NCI-H345 treated with DMSO at 0.1 percent for 48 hours (cell line): ENCODE measurements around the gene PNPLA3.

Experiments used
- DNase-seq: peaks from one replicate; lab custom pipeline; 2025; ENCODE audit not compliant: unreplicated experiment; lab: John Stamatoyannopoulos, UW

The PNPLA3 gene

DNA sequence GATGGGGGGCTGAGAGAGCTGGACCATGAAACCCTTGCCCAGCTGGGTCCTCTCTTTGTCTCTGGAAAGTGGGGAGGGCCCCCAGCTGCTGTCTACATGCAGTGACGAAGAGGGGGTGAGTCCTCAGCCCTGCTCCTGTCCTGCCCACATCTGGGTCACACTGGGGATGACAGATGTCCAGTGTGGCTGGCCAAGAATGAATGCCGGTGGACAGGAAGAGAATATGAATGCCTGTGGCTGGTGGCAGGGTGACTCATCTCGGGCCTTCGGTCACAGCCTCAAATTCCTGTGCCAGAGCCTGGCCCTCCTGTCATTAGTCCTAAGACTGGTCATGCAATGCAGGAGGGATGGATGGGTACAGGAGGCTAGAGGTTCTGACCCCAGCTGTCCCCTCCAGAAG is 2.2 kb upstream of the PNPLA3 start:
- DNase-seq = no peak

DNA sequence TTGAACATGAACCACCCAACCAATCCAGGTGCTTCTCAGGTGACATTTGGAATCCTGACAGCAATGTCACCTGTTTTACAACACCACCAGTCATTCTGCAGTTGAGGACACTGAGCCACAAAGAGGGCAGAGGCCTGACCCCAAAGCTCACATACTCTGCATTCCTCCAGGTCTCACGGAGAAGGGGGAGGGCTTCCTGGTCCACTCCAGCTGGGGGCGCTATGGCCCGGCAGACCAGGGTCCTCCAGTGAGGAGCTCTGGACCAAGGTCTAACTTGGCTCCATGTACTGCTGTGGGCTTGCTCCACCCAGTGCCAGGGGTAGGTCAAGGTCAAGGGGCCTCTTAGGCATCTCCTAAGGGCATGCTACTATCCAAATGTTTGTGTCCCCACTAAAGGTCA is 1.5 kb upstream of the PNPLA3 start:
- no peak for DNase-seq

DNA sequence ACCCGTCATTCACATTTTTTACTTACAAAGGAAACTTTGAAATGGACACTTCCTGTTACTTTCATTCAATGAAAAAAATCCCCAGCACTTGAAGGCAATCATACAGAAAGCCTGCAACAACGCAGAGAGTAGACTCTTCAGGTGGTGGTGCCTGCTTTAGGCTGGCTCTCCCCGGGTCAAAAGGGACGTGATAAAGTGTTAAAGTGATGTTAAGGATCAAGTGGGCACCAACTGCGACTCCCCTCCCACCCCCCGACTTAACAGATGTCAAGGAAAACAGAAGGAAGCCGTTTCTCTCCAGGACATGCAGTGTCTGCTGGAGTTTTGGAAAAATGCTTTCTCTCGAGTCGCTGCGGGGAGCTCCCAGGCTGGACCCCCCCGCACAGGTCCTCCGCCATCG is 414 bp upstream of the PNPLA3 start:
- no peak for DNase-seq

DNA sequence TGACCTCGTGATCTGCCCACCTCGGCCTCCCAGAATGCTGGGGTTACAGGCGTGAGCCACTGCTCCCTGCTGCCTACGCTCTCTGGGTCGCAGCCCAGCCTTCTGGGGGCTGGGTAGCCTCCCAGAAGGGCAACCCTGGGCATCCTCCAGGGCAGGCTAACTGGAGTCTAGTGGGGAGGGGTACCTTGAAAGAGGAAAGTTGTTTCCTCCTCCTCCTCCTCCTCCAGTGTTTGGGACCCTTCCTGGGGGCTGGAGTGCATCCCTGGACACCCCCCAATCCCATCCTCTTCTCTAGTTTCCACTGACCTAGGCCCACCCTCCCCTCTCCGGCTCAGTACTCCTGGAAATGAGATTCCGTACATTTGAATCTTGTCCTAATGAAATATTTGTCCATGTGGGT is 1.3 kb downstream of the PNPLA3 start:
- DNase-seq = no peak

DNA sequence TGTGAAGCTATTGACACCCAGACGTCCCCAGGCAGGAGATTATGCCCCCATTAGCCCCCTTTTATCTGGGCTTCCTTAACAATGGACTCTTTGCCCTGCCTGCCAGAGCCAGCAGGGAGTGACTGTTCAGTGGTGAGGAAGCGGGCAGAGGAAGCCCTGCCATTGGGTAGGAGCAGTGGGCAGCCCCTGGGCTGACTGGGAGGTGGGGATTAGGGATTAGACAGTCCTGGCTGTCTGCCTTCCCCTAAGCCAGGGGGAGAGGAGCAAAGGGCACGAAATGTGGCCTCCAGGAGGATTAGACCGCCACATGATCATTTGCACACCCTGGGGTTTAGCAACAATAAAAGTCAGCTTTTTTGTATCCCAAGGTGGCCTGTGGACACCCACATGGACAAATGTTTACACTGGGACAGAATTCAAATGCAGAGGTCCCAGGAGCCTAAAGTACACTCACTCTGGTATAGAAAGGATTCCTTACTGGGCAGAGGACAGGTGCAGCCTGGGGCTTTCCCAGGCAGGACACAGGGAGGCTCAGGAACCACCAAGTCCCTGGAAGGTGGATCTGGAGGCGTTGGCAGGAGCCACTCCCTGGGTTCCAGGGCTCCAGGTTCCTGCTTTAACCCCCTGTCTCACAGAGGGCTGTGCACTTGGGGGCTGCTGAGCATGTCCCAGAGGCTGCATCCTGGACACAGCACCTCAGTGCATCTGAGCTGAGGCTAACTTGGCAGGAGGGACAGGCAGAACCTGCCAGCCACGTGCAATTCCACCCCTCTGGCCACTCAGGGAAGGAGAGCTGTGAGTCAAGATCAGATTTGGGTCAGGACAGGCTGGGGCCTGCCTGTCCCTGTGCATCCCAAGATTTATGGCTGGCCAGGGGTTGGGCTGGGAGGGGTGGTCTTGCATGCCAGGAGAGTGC is 2.1 kb downstream of the PNPLA3 start:
- DNase-seq = no peak

DNA sequence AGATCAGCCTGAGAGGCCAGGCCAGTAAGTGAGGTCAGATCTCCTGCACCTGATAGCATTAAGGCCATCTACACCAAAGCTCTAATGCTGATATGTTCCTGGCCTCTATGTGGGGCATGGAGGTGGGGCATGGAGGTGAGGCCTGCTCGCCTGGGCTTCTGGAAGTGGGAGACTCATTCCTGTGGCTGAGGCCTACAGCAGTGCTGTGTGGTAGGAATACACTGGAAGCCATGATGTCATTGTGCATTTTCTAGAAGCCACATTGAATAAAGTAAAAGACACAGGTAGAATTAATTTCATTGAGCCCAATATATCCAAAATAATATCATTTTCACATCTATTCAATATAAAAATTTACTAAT is 2.7 kb downstream of the PNPLA3 start:
- DNase-seq = no peak

DNA sequence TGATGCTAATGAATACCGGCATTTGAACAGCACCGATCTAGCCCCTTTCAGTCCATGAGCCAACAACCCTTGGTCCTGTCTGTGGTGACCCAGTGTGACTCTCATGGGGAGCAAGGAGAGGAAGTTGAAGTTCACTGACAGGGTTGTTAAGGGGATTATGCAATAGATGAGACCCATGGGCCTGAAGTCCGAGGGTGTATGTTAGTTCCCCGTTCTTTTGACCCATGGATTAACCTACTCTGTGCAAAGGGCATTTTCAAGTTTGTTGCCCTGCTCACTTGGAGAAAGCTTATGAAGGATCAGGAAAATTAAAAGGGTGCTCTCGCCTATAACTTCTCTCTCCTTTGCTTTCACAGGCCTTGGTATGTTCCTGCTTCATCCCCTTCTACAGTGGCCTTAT is 4.9 kb downstream of the PNPLA3 start:
- DNase-seq = no peak

DNA sequence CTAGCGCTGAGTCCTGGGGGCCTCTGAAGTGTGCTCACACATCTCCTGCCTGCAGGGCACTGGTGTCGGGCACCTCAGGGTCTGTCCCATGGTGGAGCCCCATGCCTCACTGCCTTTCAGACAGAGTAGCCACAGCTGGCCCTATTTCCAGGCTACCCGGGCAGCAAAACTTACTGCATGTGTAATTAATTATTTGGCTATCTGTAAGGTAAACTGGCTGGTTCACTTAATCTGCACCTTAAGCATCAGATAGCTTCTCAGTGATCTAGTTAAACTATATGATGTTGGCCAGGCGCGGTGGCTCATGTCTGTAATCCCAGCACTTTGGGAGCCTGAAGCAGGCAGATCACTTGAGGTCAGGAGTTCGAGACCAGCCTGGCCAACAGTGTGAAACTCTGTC is 5.3 kb downstream of the PNPLA3 start:
- DNase-seq = no peak

DNA sequence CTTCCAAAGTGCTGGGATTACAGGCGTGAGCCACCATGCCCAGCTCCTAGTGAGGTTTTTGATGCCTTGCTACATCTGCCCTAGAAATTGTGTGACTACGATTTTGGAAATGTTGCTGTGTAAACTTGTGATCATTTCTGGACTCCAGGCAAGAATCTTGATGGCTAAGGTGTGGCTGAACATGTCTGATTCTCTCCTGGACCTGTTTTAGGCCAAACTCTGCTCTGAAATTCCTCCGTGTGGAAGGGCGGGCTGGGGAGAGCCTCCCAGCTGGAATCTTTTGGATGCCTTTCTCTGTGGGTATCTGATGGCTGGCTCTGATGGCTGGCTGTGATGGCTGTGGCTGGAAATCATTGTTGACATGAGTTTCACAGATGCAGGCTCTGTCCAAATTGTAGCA is 8.2 kb downstream of the PNPLA3 start:
- DNase-seq = no peak

DNA sequence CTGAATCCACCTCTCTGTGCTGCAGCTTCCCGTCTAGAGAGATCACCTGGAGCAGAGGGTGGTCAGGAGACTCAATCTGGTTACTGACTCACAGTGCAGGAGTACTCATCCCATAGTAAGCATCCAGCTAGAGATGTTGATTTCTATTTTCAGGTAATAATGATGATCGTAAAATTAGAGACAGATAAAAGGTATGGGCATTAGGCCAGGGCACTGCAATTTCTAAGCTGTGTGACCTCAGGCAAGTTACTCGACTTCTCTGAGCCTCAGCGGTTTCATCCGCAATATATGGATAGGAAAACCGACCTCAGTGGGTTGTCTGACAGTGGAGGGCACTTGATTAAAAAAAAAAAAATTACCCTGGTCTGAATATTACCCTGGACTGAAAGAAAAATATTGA is 17.8 kb downstream of the PNPLA3 start:
- no peak for DNase-seq

DNA sequence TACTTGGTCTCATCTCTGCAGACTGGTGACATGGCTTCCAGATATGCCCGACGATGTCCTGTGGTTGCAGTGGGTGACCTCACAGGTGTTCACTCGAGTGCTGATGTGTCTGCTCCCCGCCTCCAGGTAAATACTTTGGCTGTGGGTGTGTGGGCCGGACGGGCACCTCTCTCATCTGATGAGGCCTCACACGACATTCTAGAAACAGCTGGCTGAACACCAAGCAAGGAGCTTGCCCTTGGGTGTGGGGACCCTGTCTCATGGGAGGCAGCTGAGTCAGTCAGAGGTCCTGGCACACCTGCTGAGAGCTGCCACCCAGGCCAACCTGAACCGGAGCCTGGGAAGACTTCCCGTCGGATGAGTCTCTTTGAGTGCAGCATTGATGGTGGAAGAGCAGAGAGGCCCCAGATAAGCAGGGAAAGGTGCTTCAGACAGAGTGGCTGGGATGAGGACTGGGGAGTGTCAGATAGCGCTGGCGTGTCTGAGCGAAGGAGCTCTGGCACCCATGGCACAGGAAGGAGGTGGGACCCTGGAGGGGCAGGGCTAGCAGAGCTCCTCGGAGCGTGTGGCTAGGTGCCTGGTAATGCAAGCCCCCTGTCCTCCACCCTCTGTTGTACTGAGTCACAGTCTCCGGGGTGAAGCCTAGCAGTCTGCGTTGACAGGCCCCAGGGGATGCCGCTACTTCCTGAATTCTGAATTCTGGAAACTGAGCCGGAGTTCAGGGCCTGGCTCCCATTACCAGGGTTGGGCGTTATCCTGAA is 21.2 kb downstream of the PNPLA3 start:
- DNase-seq = no peak

DNA sequence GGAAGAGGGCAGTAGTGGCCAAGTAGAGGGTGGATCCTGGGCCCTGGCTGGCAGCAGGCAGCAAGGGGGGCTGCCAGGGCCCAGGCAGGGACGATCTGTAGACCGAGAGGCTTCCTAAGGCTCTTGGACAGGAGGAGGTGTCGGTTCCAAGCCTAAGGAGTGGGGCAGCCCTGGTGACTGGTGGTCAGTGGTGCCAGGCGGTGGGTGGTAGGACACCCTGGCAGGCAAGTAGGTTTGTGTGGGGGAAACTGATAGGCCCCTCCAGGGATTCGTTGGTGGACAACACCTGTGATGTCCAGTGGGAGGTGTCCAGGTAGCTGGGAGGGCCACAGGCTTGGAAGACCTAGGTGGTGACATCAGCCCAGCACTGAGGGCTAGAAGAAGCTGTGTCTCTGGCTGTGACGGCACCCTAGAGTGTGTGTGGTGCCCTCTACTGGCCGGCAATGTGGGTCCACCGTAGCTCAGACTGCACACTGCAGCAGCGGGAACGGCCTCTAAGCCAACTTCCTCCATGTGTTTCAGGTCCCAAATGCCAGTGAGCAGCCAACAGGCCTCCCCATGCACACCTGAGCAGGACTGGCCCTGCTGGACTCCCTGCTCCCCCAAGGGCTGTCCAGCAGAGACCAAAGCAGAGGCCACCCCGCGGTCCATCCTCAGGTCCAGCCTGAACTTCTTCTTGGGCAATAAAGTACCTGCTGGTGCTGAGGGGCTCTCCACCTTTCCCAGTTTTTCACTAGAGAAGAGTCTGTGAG is 22.2 kb downstream of the PNPLA3 start:
- DNase-seq = no peak

DNA sequence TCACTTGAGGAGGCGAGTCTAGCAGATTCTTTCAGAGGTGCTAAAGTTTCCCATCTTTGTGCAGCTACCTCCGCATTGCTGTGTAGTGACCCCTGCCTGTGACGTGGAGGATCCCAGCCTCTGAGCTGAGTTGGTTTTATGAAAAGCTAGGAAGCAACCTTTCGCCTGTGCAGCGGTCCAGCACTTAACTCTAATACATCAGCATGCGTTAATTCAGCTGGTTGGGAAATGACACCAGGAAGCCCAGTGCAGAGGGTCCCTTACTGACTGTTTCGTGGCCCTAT is 22.7 kb downstream of the PNPLA3 start:
- no peak for DNase-seq

DNA sequence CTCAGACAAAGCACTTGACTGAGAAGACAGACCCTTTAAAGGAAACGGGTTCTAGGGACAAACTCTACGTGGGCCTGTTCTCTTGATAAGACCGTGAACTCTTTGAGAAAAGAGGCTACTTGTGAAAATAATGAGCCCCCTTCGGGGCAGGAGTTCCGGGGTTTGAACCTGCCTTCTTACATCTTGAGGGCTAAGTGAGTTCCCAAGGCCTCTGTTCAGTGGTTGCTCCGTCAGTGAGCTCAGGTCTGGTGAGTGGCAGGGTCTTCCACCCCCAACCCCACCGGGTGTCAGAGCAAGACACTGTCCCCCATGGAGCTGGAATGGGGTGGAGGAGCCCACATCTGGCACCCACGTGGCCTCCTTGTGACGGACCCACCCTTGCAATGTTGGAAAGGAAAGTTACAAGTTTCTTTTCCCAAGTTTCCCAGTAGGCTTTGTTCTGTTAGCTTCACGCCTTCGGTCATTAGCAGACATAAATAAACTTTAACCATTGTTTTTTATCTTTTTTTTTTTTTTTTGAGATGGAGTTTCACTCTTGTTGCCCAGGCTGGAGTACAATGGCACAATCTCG is 25.3 kb downstream of the PNPLA3 start:
- DNase-seq = no peak

DNA sequence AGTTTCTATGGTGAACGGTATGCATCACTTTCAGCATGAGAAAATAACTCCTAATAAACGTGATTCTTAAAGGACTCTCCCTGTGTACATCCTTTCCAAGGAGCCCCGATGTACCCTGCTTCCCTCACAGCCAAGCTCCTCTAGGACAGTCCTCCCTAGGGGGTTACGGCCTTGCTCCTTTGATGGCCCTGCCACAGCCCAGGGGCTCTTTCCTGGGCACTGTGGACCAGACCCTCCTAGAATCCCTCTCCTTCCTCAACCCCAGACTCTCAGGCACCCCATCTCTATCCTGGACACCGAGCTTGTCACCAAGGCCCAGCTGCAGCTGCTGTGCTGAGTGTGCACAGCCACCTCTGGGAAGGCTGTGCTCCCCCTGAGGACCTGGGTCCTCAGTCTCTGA is 27.8 kb downstream of the PNPLA3 start:
- no peak for DNase-seq

DNA sequence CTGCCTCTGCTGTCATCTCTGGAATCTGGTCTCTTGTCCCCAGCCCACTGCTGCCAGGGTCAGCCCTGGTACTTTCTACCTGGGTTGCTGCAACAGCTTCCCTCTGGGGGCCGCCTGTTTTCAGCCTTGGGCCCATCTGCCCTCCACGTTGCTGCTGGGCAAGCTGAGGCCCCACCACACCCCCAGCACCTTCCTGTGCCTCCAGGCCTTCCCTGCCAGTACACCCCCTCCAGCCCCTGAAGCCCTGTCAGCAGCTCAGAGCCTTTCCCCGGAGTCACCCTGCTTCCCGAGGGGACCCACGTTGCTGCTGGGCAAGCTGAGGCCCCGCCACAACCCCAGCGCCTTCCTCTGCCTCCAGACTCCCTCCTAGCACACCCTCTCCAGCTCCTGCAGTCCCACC is 28.4 kb downstream of the PNPLA3 start:
- DNase-seq = no peak

DNA sequence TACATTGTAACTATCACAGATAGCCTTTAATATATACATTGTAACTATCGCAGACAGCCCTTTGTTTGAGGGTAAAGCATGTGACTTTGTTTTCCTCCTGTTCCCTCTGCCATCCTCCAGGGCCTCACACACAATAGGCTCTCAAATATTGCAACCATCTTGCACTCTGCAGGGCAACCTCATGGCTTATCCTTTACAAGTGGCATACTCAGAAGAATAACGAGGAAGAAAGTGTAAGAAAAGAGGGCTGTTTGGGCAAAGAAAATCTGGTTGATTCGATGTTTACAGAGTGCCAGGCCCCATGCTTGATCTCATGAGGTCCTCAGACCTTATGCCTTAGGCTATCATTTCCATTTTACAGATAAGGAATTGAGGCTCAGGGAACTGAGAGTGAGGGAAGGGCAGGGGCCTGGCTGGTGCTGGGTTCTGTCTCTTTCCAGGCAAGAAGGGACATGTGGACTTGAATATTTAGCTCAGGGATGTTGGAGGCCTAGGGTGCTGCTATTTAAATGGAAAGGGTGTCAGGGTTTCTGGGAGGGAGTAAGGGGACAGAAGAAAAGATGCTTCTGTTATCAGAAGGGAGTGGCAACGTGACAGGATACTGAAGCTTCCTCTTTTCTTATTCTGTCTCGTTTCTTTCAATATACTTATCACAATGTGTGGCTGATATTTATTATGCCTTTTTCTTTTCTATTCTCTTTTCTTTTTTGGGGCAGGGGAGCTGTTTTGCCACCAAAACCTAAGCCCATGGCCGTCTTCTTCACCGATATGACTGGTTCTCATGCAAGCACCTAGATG is 30.6 kb downstream of the PNPLA3 start:
- DNase-seq = no peak

DNA sequence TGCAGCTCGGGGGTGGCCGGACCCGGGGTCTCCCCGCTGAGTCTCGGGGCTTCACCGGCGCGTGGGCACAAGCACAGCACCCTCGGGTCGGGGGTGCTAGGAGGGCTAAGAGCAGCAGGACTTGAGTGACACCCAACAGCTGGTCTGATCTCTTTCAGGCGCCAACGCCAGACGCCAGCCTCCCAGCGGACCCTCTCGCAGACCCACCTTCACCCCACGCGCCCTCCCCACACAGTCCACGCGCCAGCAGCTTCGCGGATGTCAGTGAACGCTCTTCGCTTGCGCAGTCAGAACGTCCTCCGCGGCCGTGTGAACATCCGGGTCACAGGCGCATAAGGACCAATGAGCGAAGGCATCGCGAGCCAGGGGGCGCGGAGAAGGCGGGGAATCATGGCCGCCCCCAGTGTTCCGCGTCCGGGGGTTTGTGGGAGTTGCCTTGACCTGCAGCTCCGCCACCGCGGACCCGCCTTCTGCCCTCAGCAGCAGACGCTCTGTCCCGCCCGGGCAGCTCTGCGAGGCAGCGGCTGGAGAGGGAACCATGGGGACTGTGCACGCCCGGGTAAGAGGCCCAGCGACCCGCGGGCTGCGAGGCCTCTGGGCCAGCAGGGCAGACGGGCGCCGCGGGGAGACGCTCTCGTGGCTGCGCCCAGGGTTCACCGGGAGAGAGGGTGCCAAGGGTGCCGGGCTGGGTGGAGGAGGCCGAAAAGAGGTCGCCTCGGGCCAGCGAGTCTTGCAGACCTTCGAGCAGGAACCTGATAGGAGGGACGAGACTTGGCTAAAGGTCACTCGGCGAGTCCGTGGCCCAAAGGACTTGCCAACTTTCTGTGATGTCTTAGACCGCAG is 31.7 kb downstream of the PNPLA3 start, which contains the start of gene SAMM50:
SAMM50 (plus strand) TSS at position 403 of the 843 bp plus-strand sequence; CDS start at position 539, 136 bp downstream.
- DNase-seq = peak; percentile 70

DNA sequence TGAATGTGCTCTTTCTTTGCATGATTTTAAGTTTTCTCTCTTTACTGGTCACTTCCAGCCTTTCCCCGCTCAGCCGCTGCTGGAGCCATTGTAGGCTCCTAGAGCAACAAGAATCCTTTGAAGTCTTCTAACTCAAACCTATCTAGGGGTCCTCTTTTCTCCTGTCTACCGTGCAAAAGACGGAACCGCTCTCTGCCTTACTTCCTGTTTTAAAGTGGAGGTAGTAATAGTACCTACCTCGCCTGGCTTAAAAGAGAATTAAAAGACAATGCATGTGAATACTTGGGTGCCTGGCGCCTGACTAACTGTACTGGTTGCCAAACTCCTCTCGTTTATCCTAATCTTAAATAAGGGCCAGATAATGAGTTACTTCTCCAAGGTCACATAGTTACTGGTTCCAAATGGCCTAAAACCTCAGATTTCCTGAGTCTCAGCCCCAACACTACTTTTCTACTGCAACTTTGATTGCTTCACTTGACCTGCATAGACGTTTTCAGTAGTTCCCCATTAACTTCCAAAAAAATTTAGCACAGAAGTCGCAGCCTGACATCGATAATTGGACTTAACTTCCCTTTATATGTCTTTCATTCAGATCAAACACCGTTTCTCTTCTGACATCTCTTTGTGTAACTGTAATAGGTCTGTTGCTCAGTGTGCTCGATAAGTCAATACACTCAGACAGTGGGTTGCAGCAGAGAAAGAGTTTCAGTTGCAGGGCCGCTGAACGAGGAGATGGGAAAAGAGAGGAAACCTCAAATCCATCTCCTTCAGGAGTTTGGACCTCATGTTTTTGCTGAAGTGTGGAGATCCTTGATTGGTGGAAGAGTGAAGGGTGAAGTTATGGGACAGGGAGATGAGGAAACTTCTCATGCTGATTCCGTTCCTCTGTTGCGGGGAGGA is 32.5 kb downstream of the PNPLA3 start:
- DNase-seq = no peak
